Endometrium (tissue), 2 donors: Measurements from ENCODE around the gene CKS2.
"Not testable (repeated sequence)": the region's sequence is repeated elsewhere in the genome, so short reads cannot be mapped to it uniquely, and the experiment has no call there.

Experiments used
- FAIRE-seq: peaks from 2 replicates; lab custom pipeline; 2012; peaks lifted over from hg19 to GRCh38; lab: Jason Lieb, UNC
- donor health status: control.
- donor health status: control.

Gene CKS2

DNA sequence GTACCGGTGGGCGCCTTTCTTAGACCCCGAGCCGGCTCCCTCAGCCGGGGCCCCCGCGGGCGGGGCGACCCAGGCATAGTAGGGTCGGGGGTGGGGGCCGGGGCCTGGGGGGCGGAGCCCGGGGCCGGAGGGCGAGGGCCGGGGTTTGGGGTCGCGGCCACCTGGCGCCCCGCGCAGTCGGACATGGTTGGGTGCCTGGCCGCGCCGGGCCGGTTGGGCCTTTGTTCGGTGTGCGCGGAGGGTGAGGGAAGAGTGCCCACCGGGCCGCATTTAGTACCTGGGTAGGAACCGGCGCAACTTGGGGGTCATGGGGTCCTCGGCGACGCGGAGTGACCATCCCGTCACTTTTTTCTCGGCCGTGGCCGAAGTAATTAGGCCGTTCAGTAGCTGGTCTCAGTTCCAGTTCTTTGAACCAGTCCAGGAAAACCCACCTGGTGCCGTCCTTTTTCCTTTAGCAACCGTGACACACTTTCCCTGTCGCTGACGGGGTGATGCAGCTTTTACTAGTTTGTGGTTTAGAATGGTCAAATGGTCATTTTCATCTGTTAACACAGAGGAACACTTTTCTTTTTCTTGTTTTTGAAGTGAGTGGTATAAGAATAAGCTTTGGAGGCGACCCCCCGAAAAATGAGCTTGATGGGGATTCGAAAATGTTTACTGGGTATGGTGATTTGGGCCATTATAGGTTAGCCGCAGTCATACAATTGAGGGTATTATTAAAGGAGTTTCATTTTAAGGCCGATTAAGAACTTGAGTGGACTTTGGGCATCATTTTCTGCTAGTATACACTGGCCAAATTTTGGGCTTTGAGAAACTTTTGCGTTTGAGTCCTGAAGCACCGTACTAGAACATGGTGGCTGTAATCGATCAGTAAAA lies 589 bp downstream of the CKS2 start:
- no peak for FAIRE-seq

DNA sequence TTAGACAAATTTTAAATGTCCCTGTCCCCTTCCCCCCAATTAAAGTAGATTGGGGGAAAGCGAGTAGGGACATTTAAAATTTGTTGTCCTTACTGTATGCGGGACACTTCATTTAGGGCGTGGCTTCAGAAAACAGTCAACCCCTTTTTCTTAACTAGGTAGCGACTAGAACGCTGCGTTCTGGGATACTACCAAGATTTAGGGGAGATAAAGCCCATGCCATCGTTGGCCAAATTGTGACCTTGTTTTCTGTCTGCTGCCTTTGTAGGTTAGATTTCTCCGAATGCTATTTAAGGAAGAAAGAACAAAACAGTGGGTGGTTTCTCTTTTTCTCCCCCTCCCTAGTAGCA lies 1.2 kb downstream of the CKS2 start:
- no peak for FAIRE-seq

- no peak for FAIRE-seq
Observed at GRCh38 chr9:89313842-89314241, 2.8 kb downstream of the CKS2 start.

GRCh38 chr9:89314955-89315354 lies 4.0 kb downstream of the CKS2 start:
- FAIRE-seq = no peak

DNA sequence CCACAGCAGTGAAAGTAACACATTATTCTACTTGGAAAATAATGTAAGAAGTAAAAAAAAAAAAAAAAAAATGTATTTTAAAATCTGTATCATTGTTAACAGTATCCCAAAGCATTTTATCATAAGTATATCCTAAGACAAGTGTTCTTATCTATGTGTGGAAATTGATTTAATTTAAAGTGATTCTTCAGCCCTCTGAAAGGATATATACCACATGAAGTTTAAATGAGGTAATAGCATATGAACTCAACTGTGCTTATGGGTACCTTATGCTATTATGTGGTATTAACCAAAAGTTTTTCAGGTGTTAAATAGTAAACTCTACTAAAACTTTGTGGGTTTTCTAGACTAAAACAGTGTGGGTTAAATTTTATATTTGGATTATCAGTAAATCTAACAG lies 4.5 kb downstream of the CKS2 start:
- FAIRE-seq = no peak

DNA sequence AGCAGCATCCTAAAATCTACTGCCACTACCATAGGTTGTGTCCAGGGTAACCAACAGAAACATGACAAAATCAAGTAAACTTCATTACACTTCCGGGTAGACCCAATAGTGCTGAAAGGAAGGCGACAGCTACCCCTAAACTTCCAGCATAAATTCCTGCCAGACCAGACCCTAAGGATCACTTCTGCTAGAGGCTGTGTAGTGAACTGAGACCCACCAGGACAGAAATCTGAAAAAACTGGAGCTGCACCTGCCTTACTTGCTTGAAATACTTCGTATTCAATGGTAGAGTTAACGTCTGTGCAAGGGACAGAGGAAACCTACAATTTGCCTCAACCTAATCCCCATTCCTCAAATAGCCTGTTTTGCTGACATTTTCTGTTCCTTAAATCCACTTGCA lies 6.3 kb downstream of the CKS2 start:
- FAIRE-seq = no peak

GRCh38 chr9:89318123-89319014 lies 7.4 kb downstream of the CKS2 start, which contains the start of gene SECISBP2:
Gene SECISBP2, plus strand, starts transcription at chr9:89318500. Its CDS starts 77 bp downstream, at chr9:89318577.
- FAIRE-seq = peak; percentile 94

GRCh38 chr9:89319015-89319905 lies 8.3 kb downstream of the CKS2 start:
- FAIRE-seq = no peak

DNA sequence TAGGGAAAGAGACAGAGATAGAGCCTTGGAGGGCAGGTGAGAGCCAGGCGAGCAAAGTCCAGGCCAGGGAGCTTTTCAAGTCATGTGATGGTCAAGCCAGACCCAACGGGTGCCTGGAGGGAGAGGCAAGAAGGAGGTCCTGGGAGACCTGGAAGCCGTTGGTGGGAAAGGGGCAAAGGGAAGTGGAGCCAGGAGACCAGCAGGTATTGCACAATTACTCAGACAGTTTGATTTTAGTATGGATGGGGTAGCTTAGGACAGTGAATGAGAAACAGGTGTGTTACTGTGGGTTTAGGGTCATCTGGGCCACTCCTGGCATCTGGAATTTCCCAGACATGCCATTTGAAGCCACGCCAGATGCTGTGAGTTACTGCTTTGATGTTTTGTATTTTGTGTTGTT lies 12.4 kb downstream of the CKS2 start:
- FAIRE-seq = no peak

- FAIRE-seq = no peak
Observed at GRCh38 chr9:89325733-89326132, 14.7 kb downstream of the CKS2 start.

DNA sequence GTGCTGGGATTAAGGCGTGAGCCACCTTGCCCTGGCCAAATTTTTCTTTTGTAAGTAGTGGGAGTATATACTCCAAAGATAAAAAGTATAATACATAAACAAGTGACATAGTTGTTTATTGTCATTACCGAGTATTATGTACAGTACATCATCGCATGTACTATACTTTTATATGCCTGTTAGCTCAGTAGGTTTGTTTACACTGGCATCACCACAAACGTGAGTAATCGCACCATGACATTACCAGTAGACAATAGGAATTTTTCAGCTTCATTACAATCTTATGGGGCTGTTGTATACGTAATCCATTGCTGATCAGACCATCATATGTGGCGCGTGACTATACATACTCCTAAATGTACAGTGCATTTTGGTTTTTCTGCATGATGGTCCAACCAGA lies 17.1 kb downstream of the CKS2 start:
- FAIRE-seq = no peak

DNA sequence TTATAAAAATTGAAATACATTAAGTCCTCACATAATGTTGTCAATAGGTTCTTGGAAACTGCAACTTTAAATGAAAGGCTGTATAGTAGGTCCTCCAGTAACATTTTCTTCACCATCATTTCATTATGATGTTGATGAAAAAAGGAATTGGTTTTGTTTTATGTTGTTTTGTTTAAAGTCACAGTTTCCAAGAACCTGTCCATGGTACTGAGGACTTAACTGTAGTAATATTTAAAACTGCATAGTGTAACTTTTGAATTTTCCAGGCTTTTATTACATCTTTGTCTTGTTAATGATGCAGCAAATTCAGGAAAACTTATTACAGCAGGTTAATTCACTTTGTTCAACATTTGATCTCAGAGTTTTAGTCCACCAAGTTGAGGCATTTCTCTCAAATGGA lies 18.9 kb downstream of the CKS2 start:
- no peak for FAIRE-seq

- no peak for FAIRE-seq
Observed at GRCh38 chr9:89330513-89330912, 19.5 kb downstream of the CKS2 start.

DNA sequence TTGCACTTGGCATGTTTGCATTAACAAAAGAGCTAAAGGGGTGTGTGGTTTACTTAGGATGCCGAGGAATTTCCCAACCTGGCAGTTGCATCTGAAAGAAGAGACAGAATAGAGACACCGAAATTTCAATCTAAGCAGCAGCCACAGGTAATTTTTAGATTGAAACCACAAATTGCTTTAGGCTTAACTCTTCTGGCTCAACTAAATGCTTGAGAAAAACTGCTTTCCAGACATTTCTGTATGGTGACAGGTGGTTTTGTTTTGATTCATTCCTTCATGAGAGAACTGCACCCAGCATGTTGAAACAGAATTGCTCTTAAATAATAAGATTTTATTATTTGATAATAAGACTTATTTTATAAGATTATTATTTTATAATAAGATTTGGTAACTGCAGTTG lies 28.8 kb downstream of the CKS2 start:
- FAIRE-seq = no peak

GRCh38 chr9:89340332-89340731 lies 29.3 kb downstream of the CKS2 start:
- no peak for FAIRE-seq

DNA sequence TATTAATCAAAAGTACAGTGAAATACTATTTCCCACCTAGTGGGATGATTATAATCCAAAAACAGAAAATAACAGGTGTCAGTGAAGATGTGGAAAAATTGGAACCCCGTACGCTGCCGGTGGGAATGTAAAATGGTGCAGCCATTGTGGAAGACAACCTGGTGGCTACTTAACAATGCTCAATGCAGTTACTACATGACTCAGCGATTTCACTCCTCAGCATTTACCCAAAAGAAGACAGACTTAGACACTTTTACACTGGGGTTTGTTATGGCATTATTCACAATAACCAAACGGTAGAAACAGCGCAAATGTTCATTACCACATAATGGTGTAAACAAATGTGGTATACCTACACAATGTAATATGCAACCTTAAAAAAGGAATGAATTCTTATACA lies 31.2 kb downstream of the CKS2 start:
- no peak for FAIRE-seq

DNA sequence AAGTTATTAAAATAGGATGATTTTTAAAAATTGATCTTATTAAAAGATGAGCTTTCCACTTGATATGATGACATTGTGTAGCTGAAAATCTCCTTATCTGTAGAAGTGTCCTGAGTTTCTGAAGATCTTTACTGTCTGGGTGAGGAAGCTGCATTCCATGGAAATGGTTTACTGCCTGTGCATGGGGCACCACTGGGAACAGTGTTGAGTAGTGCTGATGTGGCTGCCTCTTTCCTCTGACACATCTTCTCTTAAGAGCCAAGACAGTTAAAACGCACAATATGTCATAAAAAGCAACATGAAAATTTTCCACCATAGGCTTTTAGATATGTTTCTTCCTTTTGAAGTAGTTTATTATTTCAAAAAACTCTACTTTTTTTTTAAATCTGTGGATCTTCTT lies 32.0 kb downstream of the CKS2 start:
- FAIRE-seq = no peak

DNA sequence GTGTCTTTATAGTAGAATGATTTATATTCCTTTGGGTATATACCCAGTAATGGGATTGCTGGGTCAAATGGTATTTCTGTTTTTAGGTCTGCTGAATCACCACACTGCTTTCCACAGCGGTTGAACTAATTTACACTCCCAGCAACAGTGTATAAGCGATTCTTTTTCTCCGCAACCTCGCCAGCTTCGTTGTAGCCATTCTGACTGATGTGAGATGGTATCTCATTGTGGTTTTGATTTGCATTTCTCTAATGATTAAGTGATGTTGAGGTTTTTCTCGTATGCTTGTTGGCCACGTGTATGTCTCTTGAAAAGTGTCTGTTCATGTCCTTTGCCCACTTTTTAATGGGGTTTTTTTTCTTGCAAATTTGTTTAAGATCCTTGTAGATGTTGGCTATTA lies 32.8 kb downstream of the CKS2 start:
- FAIRE-seq = not testable (repeated sequence)

- no peak for FAIRE-seq
Observed at GRCh38 chr9:89345476-89345875, 34.5 kb downstream of the CKS2 start.

GRCh38 chr9:89346696-89347095 lies 35.7 kb downstream of the CKS2 start:
- FAIRE-seq = no peak

- FAIRE-seq = no peak
Observed at GRCh38 chr9:89347651-89348050, 36.7 kb downstream of the CKS2 start.

DNA sequence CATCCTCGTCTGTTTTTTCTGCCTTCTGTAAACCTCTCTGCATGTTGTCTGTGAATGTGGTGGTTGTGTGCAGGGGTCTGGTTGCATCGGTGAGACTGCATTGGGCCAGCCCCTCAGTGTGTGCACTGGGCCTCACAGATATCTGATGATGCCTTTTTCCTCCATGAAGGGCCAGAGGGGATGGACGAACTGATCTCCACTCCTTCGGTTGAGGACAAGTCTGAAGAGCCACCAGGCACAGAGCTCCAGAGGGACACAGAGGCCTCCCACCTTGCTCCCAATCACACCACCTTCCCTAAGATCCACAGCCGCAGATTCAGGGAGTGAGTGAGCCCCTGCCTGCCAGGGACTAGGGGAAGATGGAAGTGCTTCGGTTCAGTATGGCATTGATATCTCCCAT lies 38.6 kb downstream of the CKS2 start:
- FAIRE-seq = no peak
